Measurements from ENCODE around the gene NRSN1. TPM values are rescaled to one million over a fixed set of nuclear protein-coding genes. Genes with fewer than 3 reads are reported as not detected.

Gene NRSN1
- total RNA-seq, 2 experiments from 2014 or later, result not detected

- intact Hi-C loops (cut with micrococcal nuclease; ENCODE audit: unreplicated experiment), result no loop called here
- Histone ChIP-seq H3K4me3 (ENCODE audit: low read depth, low read length, poor library complexity, severe bottlenecking) (no peak overlapping the region), H3K79me2 (ENCODE audit: insufficient read depth, low read depth, low read length) (no peaks in the 10 kb centered on the region), H3K4me2 (ENCODE audit: low read length) (no peak overlapping the region), H3K9me3 (ENCODE audit: low read length) (no peaks in the 10 kb centered on the region), H3K27ac (ENCODE audit: low read depth, low read length, poor library complexity, severe bottlenecking) (no peak overlapping the region), H3K9me2 (ENCODE audit: insufficient read depth, low read length) (no peaks in the 10 kb centered on the region), H3K4me1 (ENCODE audit: insufficient read depth, low read length, poor library complexity, severe bottlenecking) (no peaks in the 10 kb centered on the region), H3K36me3 (ENCODE audit: insufficient read depth, low read length) (no peaks in the 10 kb centered on the region), H4K20me1 (ENCODE audit: insufficient read depth, low read length) (no peaks in the 10 kb centered on the region), H2AFZ (ENCODE audit: low read length) (no peak overlapping the region)
- TF ChIP-seq EZH2phosphoT487 (IDR thresholded peaks at IDR 0.05; ENCODE audit: borderline replicate concordance, low read depth, low read length) (no peak), CTCF (conservative IDR thresholded peaks at IDR 0.05; ENCODE audit: low read length) (no peak)
- ChIA-PET CTCF (ENCODE audit: unreplicated experiment) (no interaction called here), POLR2A (no interaction called here)
- no peak for DNase-seq (ENCODE audit: low spot score)
- no TSS peak for BruUV-seq (replicated peaks)
Observed at GRCh38 chr6:24080711-24081110, 45.3 kb upstream of the NRSN1 start.

GRCh38 chr6:24089736-24090135 lies 36.3 kb upstream of the NRSN1 start:
- DNase-seq (ENCODE audit: low spot score), result no peak
- no TSS peak for BruUV-seq (replicated peaks)

GRCh38 chr6:24092407-24092806 lies 33.6 kb upstream of the NRSN1 start:
- H3K4me2 ChIP-seq (ENCODE audit: low read length), result no peak overlapping the region
- H3K4me3 ChIP-seq (ENCODE audit: low read depth, low read length, poor library complexity, severe bottlenecking), result no peak overlapping the region
- POLR2A ChIA-PET, result interaction anchor here (0.6 to 1.0 kb wide), 2 partner anchors 11 to 59 kb away, joined by 3 read pairs; no protein-coding TSS in a partner anchor
- H4K20me1 ChIP-seq (ENCODE audit: insufficient read depth, low read length), result no peaks in the 10 kb centered on the region
- CTCF ChIA-PET (ENCODE audit: unreplicated experiment), result no interaction called here
- no peaks in the 10 kb centered on the region for H3K9me3 ChIP-seq (ENCODE audit: low read length)
- intact Hi-C loops (cut with micrococcal nuclease; ENCODE audit: unreplicated experiment), result no loop called here
- H3K27ac ChIP-seq (ENCODE audit: low read depth, low read length, poor library complexity, severe bottlenecking), result no peak overlapping the region
- no peaks in the 10 kb centered on the region for H3K36me3 ChIP-seq (ENCODE audit: insufficient read depth, low read length)
- TF ChIP-seq CTCF (conservative IDR thresholded peaks at IDR 0.05; ENCODE audit: low read length) (no peak), EZH2phosphoT487 (IDR thresholded peaks at IDR 0.05; ENCODE audit: borderline replicate concordance, low read depth, low read length) (no peak)
- H2AFZ ChIP-seq (ENCODE audit: low read length), result no peak overlapping the region
- no peaks in the 10 kb centered on the region for H3K79me2 ChIP-seq (ENCODE audit: insufficient read depth, low read depth, low read length)
- DNase-seq (ENCODE audit: low spot score), result no peak
- H3K4me1 ChIP-seq (ENCODE audit: insufficient read depth, low read length, poor library complexity, severe bottlenecking), result no peaks in the 10 kb centered on the region
- no TSS peak for BruUV-seq (replicated peaks)
- H3K9me2 ChIP-seq (ENCODE audit: insufficient read depth, low read length), result no peaks in the 10 kb centered on the region

More at GRCh38 chr6:24089736-24090135, 36.3 kb upstream of the NRSN1 start:
- H2AFZ ChIP-seq (ENCODE audit: low read length), result no peak overlapping the region
- H3K36me3 ChIP-seq (ENCODE audit: insufficient read depth, low read length), result no peaks in the 10 kb centered on the region
- POLR2A ChIA-PET, result no interaction called here
- no peak overlapping the region for H3K4me2 ChIP-seq (ENCODE audit: low read length)
- no peak for TF ChIP-seq CTCF (conservative IDR thresholded peaks at IDR 0.05; ENCODE audit: low read length)
- no peak for TF ChIP-seq EZH2phosphoT487 (IDR thresholded peaks at IDR 0.05; ENCODE audit: borderline replicate concordance, low read depth, low read length)
- H4K20me1 ChIP-seq (ENCODE audit: insufficient read depth, low read length), result no peaks in the 10 kb centered on the region
- H3K79me2 ChIP-seq (ENCODE audit: insufficient read depth, low read depth, low read length), result no peaks in the 10 kb centered on the region
- H3K9me2 ChIP-seq (ENCODE audit: insufficient read depth, low read length), result no peaks in the 10 kb centered on the region
- no peak overlapping the region for H3K27ac ChIP-seq (ENCODE audit: low read depth, low read length, poor library complexity, severe bottlenecking)
- intact Hi-C loops (cut with micrococcal nuclease; ENCODE audit: unreplicated experiment), result no loop called here
- no peak overlapping the region for H3K4me3 ChIP-seq (ENCODE audit: low read depth, low read length, poor library complexity, severe bottlenecking)
- CTCF ChIA-PET (ENCODE audit: unreplicated experiment), result no interaction called here
- H3K9me3 ChIP-seq (ENCODE audit: low read length), result no peaks in the 10 kb centered on the region
- no peaks in the 10 kb centered on the region for H3K4me1 ChIP-seq (ENCODE audit: insufficient read depth, low read length, poor library complexity, severe bottlenecking)

All from OCI-LY7 (cell line).